Upper lobe of left lung (tissue), 4 donors: Measurements from ENCODE around the gene SPATA12.

Experiments used
- CTCF ChIP-seq, 6 experiments: fragments of 450-650 bp in 4 of 6; fragments of 200-600 bp in 2 of 6; sonication (generic) in 2 of 6; IDR thresholded peaks; one replicate each; pipeline ENCODE4 v1.5.1; 2016 to 2019; ENCODE audit warnings: antibody characterized with exemption in 6 of 6
- POLR2A ChIP-seq, 4 donors: fragments of 450-650 bp; IDR thresholded peaks; one replicate each; pipeline ENCODE4 v1.5.1; 2016 to 2017; ENCODE audit warnings: antibody characterized with exemption in 4 of 4, mild to moderate bottlenecking in 2 of 4
- POLR2AphosphoS5 ChIP-seq, 2 donors: sonication (generic); formaldehyde crosslinking; IDR thresholded peaks; one replicate each; pipeline ENCODE4 v1.5.1; 2017; ENCODE audit warnings: antibody characterized with exemption in 2 of 2

GRCh38 chr3:57079474-57079831 lies 19.0 kb downstream of the SPATA12 start:
- no peak for TF ChIP-seq CTCF (IDR thresholded peaks at IDR 0.05)
- TF ChIP-seq POLR2A (IDR thresholded peaks at IDR 0.05), result no peak
- no peak for TF ChIP-seq POLR2AphosphoS5 (IDR thresholded peaks at IDR 0.05)
